OCI-LY7 (cell line): ENCODE measurements around the gene U2SURP. TPM values are rescaled to one million over a fixed set of nuclear protein-coding genes. Genes with fewer than 3 reads are reported as not detected.

Experiments
- BruUV-seq: library from RNA; stranded (reverse); fragments of 400-500 nt; replicated peaks from 2 replicates; lab custom pipeline; 2021; lab: Mats Ljungman, UMichigan
- CTCF ChIA-PET: fragments of 300-600 bp; sonication (Branson Sonifier 250); formaldehyde crosslinking; loops from one replicate; lab custom pipeline; 2022; ENCODE audit warnings: antibody characterized with exemption; ENCODE audit not compliant: unreplicated experiment; lab: Charles Lee
- POLR2A ChIA-PET: fragments of 300-600 bp; sonication (Branson Sonifier 250); formaldehyde crosslinking; loops from one replicate; lab custom pipeline; 2022; ENCODE audit warnings: antibody characterized with exemption; lab: Charles Lee
- DNase-seq: peaks from one replicate; pipeline ENCODE4 v3.0.0-alpha.2; 2015; ENCODE audit warnings: low spot score
- H2AFZ ChIP-seq: fragments of 200-600 bp; sonication (generic), shearing (Covaris generic); 2 replicates; pipeline ENCODE4 v1.6.1; 2014; ENCODE audit warnings: mild to moderate bottlenecking, antibody characterized with exemption, low read length, moderate library complexity
- H3K27ac ChIP-seq: fragments of 200-600 bp; sonication (generic); 2 replicates; pipeline ENCODE4 v1.5.1; 2014; ENCODE audit warnings: mixed run types, low read depth, mild to moderate bottlenecking, moderate library complexity, low read length, inconsistent platforms; ENCODE audit not compliant: poor library complexity, severe bottlenecking
- H3K36me3 ChIP-seq: fragments of 200-600 bp; sonication (generic); 2 replicates; pipeline ENCODE4 v1.6.1; 2014; ENCODE audit warnings: mild to moderate bottlenecking, antibody characterized with exemption, low read length, moderate library complexity, mixed read lengths; ENCODE audit not compliant: insufficient read depth
- H3K4me1 ChIP-seq: fragments of 200-600 bp; sonication (generic); 2 replicates; pipeline ENCODE4 v1.5.1; 2014; ENCODE audit warnings: mild to moderate bottlenecking, low read length; ENCODE audit not compliant: insufficient read depth, poor library complexity, severe bottlenecking
- H3K4me2 ChIP-seq: fragments of 200-600 bp; sonication (generic); 2 replicates; pipeline ENCODE4 v1.6.1; 2014; ENCODE audit warnings: mild to moderate bottlenecking, low read length
- H3K4me3 ChIP-seq: fragments of 200-600 bp; sonication (generic); 2 replicates; pipeline ENCODE4 v1.5.1; 2014; ENCODE audit warnings: mild to moderate bottlenecking, low read depth, low read length; ENCODE audit not compliant: poor library complexity, severe bottlenecking
- H3K79me2 ChIP-seq: fragments of 200-600 bp; sonication (generic); 2 replicates; pipeline ENCODE4 v1.6.1; 2016; ENCODE audit warnings: low read depth, mild to moderate bottlenecking, low read length, moderate library complexity, mixed read lengths; ENCODE audit not compliant: insufficient read depth
- H3K9me2 ChIP-seq: fragments of 200-600 bp; sonication (generic); 2 replicates; pipeline ENCODE4 v1.6.1; 2016; ENCODE audit warnings: mild to moderate bottlenecking, low read length, mixed read lengths; ENCODE audit not compliant: insufficient read depth
- H3K9me3 ChIP-seq: fragments of 200-600 bp; sonication (generic); 2 replicates; pipeline ENCODE4 v1.6.1; 2014; ENCODE audit warnings: mild to moderate bottlenecking, mixed run types, low read length, mixed read lengths
- H4K20me1 ChIP-seq: fragments of 200-600 bp; sonication (generic); 2 replicates; pipeline ENCODE4 v1.6.1; 2014; ENCODE audit warnings: mild to moderate bottlenecking, antibody characterized with exemption, low read length, moderate library complexity, mixed read lengths; ENCODE audit not compliant: insufficient read depth
- CTCF ChIP-seq: fragments of 200-600 bp; sonication (generic); conservative IDR thresholded peaks from 2 replicates; pipeline ENCODE4 v1.5.1; 2014; ENCODE audit warnings: mild to moderate bottlenecking, antibody characterized with exemption, low read length, moderate library complexity, mixed read lengths
- EZH2phosphoT487 ChIP-seq: fragments of 200-600 bp; sonication (generic); IDR thresholded peaks from 2 replicates; pipeline ENCODE4 v1.6.1; 2018; ENCODE audit warnings: low read depth, borderline replicate concordance, mild to moderate bottlenecking, mixed run types, antibody characterized with exemption, low read length, moderate library complexity, mixed read lengths
- intact Hi-C: fragments of 100-400 bp; cut with micrococcal nuclease; formaldehyde crosslinking; loops from one replicate; pipeline ENCODE4 v1.10.0; 2022; ENCODE audit not compliant: unreplicated experiment
- total RNA-seq, 2 experiments: library from RNA; depleted of rRNA in 1 of 2; stranded (reverse); fragments of >200 nt in 1 of 2; shearing (Covaris generic) in 1 of 2; gene quantifications; 2 replicates each; pipeline ENCODE4 v1.2.3, GENCODE V29; 2014 to 2022

The U2SURP gene
- total RNA-seq, 2 experiments from 2014 or later, result 108 to 185 TPM

- no peak for TF ChIP-seq CTCF
- no peak for TF ChIP-seq EZH2phosphoT487
- ChIA-PET CTCF (no interaction called here), POLR2A (interaction anchor here (0.6 kb wide), 1 partner anchor 49 kb away, joined by 3 read pairs; no protein-coding TSS in a partner anchor)
- Histone ChIP-seq H3K36me3 (no peaks in the 10 kb centered on the region), H2AFZ (no peak within 1 kb of the TSS), H3K9me2 (no peaks in the 10 kb centered on the region), H3K79me2 (no peaks in the 10 kb centered on the region), H4K20me1 (no peaks in the 10 kb centered on the region), H3K4me2 (peak within 1 kb of the TSS; percentile 16; the same call in 1 of the 2 replicates), H3K27ac (no peak within 1 kb of the TSS), H3K9me3 (no peaks in the 10 kb centered on the region), H3K4me1 (no peaks in the 10 kb centered on the region), H3K4me3 (no peak within 1 kb of the TSS)
- no peak for DNase-seq
- BruUV-seq, result no TSS peak
- intact Hi-C loops, result no loop called here
Observed at GRCh38 chr3:142963516-142964448, 37.6 kb upstream of the U2SURP start, which contains the start of gene PAQR9. TSS of gene PAQR9 (minus strand) at chr3:142963674. CDS start at chr3:142963336, 338 bp downstream.

DNA sequence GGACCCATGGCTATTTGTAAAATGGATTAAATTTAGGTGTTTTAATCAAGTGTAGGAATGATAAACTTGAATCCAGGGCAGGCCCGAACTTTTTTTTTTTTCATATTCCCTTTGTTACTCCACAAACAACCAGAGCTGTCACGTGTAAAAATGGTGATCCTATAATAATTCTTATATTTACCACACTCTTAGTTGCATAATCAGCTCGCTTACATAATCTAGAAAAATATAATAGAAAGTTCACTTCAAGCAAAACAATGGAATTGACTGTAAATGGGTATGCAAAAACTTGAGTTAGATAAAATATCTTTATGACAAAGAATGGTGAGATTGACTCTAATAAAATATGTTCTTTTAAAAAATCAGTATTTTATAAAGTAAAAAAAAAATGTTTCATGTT lies 35.8 kb upstream of the U2SURP start:
- no TSS peak for BruUV-seq
- no peaks in the 10 kb centered on the region for H4K20me1 ChIP-seq
- H3K4me3 ChIP-seq, result no peak overlapping the region
- H2AFZ ChIP-seq, result no peak overlapping the region
- POLR2A ChIA-PET, result interaction anchor here (0.6 to 0.7 kb wide), 3 partner anchors 16 to 1235 kb away, joined by 3 to 5 read pairs (median 3); no protein-coding TSS in a partner anchor
- CTCF ChIA-PET, result no interaction called here
- no peaks in the 10 kb centered on the region for H3K4me1 ChIP-seq
- no peak for DNase-seq
- no peaks in the 10 kb centered on the region for H3K79me2 ChIP-seq
- no peaks in the 10 kb centered on the region for H3K9me2 ChIP-seq
- H3K4me2 ChIP-seq, result no peak overlapping the region
- intact Hi-C loops, result no loop called here
- H3K36me3 ChIP-seq, result no peaks in the 10 kb centered on the region
- TF ChIP-seq CTCF (no peak), EZH2phosphoT487 (no peak)
- no peaks in the 10 kb centered on the region for H3K9me3 ChIP-seq
- no peak overlapping the region for H3K27ac ChIP-seq
